BLaER1 treated with 17β-estradiol and CSF1 and Interleukin-3, amounts not matched to agents 10 nM and 100 nM (cell line): Measurements from ENCODE around the gene ACTR5.
A peak's percentile ranks its signal among the peaks of the same experiment; 100 is the strongest.

Source experiments
- H3K27ac ChIP-seq, 11 experiments: shearing (Covaris generic); formaldehyde crosslinking; 2 replicates each; pipeline ENCODE4 v1.8.1; 2022
- H3K27me3 ChIP-seq, 11 experiments: shearing (Covaris generic); formaldehyde crosslinking; 2 replicates each; pipeline ENCODE4 v1.8.1; 2022
- H3K36me3 ChIP-seq, 11 experiments: shearing (Covaris generic); formaldehyde crosslinking; 2 replicates each; pipeline ENCODE4 v1.8.1; 2022
- H3K4me1 ChIP-seq, 10 experiments: shearing (Covaris generic); formaldehyde crosslinking; 2 replicates each; pipeline ENCODE4 v1.8.1; 2022
- H3K4me2 ChIP-seq, 11 experiments: shearing (Covaris generic); formaldehyde crosslinking; 2 replicates each; pipeline ENCODE4 v1.8.1; 2022
- H3K4me3 ChIP-seq, 10 experiments: shearing (Covaris generic); formaldehyde crosslinking; 2 replicates each; pipeline ENCODE4 v1.8.1; 2022
- H3K9ac ChIP-seq, 11 experiments: shearing (Covaris generic); formaldehyde crosslinking; 2 replicates each; pipeline ENCODE4 v1.8.1; 2022
- H3K9me3 ChIP-seq, 11 experiments: shearing (Covaris generic); formaldehyde crosslinking; replicated peaks in 1 of 11; 2 replicates each; pipeline ENCODE4 v1.8.1; 2022
- H4K20me1 ChIP-seq, 11 experiments: shearing (Covaris generic); formaldehyde crosslinking; 2 replicates each; pipeline ENCODE4 v1.8.1; 2022
- Cebpa-rat ChIP-seq, 11 experiments: shearing (Covaris generic); IDR thresholded peaks; 2 replicates each; pipeline ENCODE4 v1.8.1; 2022

Gene ACTR5

DNA sequence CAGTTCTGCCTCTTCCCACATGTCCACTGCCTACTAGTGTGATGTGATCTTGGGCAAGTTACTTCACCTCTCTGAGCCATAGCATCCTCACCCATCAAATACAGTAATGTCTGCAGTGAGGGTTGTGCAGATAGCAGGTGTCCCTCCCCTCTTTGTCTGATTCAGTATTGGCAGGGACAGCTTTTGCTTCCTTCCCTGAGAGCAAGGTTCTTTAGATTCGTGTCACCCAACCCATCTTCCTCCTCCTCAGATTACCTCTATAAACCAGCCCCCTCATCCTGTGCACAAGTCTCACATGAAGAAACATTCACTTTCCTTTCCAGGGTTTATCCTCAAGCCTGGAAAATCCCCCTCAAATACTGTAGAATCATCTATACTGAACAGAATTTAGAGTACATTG lies 15.4 kb downstream of the ACTR5 start:
- Histone ChIP-seq H3K36me3 (peaks cover 89 to 100% (median 100%) of the 10 kb centered on the region in 11 experiments), H3K9me3 (no peaks in the 10 kb centered on the region), H3K9ac (no peak overlapping the region), H3K4me3 (no peak overlapping the region), H3K27ac (no peak overlapping the region), H3K4me2 (no peak overlapping the region), H4K20me1 (peaks cover 0 to 13% (median 0%) of the 10 kb centered on the region in 11 experiments; a peak in 2 of 22 replicates), H3K27me3 (no peaks in the 10 kb centered on the region), H3K4me1 (peaks cover 0 to 29% (median 15%) of the 10 kb centered on the region in 10 experiments; a peak in 12 of 20 replicates)
- TF ChIP-seq Cebpa-rat (IDR thresholded peaks at IDR 0.05): no peak

- Histone ChIP-seq H4K20me1 (peaks cover 0 to 13% (median 0%) of the 10 kb centered on the region in 11 experiments; a peak in 2 of 22 replicates), H3K4me2 (peak overlapping the region in 5 of 11 experiments; percentile 13 to 47 (median 29); a peak in 8 of 22 replicates), H3K9me3 (no peaks in the 10 kb centered on the region), H3K4me3 (no peak overlapping the region), H3K27ac (no peak overlapping the region), H3K4me1 (peaks cover 0 to 29% (median 15%) of the 10 kb centered on the region in 10 experiments; a peak in 12 of 20 replicates), H3K27me3 (no peaks in the 10 kb centered on the region), H3K9ac (peak overlapping the region in 1 of 11 experiments; percentile 12; a peak in 1 of 22 replicates), H3K36me3 (peaks cover 89 to 100% (median 100%) of the 10 kb centered on the region in 11 experiments)
- no peak for TF ChIP-seq Cebpa-rat (IDR thresholded peaks at IDR 0.05)
Observed at GRCh38 chr20:38764567-38765318, 16.5 kb downstream of the ACTR5 start.

DNA sequence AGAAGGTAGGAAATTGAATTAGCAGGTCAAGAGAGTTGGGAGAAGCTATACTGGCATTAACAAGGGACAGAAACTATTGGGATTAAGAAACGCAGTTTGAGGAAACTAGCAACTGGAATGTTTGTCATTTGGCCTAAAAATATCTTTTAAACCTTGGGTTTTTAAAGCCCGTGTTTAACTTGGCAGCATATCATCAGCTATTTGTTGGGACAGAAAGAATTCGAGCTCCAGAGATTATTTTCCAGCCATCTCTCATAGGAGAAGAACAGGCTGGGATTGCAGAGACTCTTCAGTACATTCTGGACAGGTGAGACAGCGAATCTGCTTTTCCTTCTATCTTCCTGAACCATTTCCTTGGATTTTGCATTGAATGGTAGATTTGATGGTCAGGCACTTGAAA lies 17.8 kb downstream of the ACTR5 start:
- Histone ChIP-seq H4K20me1 (peaks cover 0 to 19% (median 0%) of the 10 kb centered on the region in 11 experiments; a peak in 5 of 22 replicates), H3K4me2 (no peak overlapping the region), H3K27me3 (no peaks in the 10 kb centered on the region), H3K27ac (no peak overlapping the region), H3K4me3 (no peak overlapping the region), H3K36me3 (peaks cover 87 to 100% (median 97%) of the 10 kb centered on the region in 11 experiments), H3K4me1 (peaks cover 0 to 29% (median 14%) of the 10 kb centered on the region in 10 experiments; a peak in 12 of 20 replicates), H3K9ac (no peak overlapping the region), H3K9me3 (no peaks in the 10 kb centered on the region)
- TF ChIP-seq Cebpa-rat (IDR thresholded peaks at IDR 0.05): no peak

- TF ChIP-seq Cebpa-rat (IDR thresholded peaks at IDR 0.05): no peak
- Histone ChIP-seq H3K9me3 (peaks cover 16 to 23% (median 18%) of the 10 kb centered on the region in 11 experiments), H3K36me3 (peaks cover 90 to 100% (median 98%) of the 10 kb centered on the region in 11 experiments), H3K4me2 (no peak overlapping the region), H3K4me3 (no peak overlapping the region), H3K27ac (no peak overlapping the region), H3K27me3 (no peaks in the 10 kb centered on the region), H3K4me1 (peaks cover 0 to 8% (median 5%) of the 10 kb centered on the region in 10 experiments; a peak in 9 of 20 replicates), H4K20me1 (peaks cover 0 to 23% (median 0%) of the 10 kb centered on the region in 11 experiments; a peak in 5 of 22 replicates), H3K9ac (no peak overlapping the region)
Observed at GRCh38 chr20:38769376-38770295, 21.4 kb downstream of the ACTR5 start.

DNA sequence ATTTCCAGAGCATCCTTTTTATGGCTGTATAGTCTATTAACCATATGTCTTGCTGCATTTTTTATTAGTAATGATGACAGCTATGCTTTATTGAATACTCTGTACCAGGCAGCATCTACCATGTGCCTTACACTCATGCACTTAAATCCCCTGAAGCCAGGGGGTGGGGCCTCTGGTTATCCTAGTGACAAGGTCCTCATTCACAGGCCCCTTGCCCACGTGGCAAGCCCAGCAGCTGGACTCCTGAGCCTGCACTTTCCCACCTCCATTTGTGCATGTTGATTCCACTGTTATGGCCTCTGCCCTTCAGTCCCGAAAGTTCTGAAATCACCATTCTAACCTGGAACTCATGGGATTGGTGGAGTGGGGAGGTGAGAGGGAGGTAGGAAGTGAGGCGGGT lies 22.3 kb downstream of the ACTR5 start:
- no peaks in the 10 kb centered on the region for H3K4me1 ChIP-seq
- peaks cover 16 to 23% (median 18%) of the 10 kb centered on the region in 11 experiments for H3K9me3 ChIP-seq
- peaks cover 0 to 20% (median 0%) of the 10 kb centered on the region in 11 experiments; a peak in 4 of 22 replicates for H4K20me1 ChIP-seq
- H3K4me3 ChIP-seq: no peak overlapping the region
- no peaks in the 10 kb centered on the region for H3K27me3 ChIP-seq
- H3K9ac ChIP-seq: no peak overlapping the region
- H3K4me2 ChIP-seq: no peak overlapping the region
- TF ChIP-seq Cebpa-rat (IDR thresholded peaks at IDR 0.05): no peak
- H3K36me3 ChIP-seq: peaks cover 92 to 100% (median 97%) of the 10 kb centered on the region in 11 experiments
- H3K27ac ChIP-seq: no peak overlapping the region

- peaks cover 16 to 23% (median 18%) of the 10 kb centered on the region in 11 experiments for H3K9me3 ChIP-seq
- H4K20me1 ChIP-seq: peaks cover 0 to 20% (median 0%) of the 10 kb centered on the region in 11 experiments; a peak in 4 of 22 replicates
- no peak overlapping the region for H3K9ac ChIP-seq
- no peak overlapping the region for H3K4me2 ChIP-seq
- no peaks in the 10 kb centered on the region for H3K27me3 ChIP-seq
- no peak for TF ChIP-seq Cebpa-rat (IDR thresholded peaks at IDR 0.05)
- H3K4me1 ChIP-seq: no peaks in the 10 kb centered on the region
- H3K36me3 ChIP-seq: peaks cover 89 to 100% (median 96%) of the 10 kb centered on the region in 11 experiments
- no peak overlapping the region for H3K4me3 ChIP-seq
- H3K27ac ChIP-seq: no peak overlapping the region
Observed at GRCh38 chr20:38770970-38771369, 22.7 kb downstream of the ACTR5 start.

DNA sequence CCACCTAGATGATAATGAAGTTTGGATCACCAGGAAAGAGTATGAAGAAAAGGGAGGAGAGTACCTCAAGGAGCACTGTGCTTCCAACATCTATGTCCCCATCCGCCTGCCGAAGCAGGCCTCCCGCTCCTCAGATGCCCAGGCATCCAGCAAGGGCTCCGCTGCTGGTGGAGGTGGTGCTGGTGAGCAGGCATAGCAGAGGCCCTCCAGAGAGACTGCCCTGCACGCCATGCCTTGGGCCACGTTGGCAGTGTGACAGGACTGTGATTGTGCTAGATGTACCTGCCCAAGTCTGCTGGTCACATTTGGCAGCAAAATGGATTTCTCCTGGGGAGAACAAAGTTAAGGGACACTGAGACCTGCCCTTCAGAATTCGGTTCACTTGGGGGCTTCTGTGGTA lies 23.4 kb downstream of the ACTR5 start:
- Histone ChIP-seq H3K4me1 (no peaks in the 10 kb centered on the region), H3K4me2 (no peak overlapping the region), H3K9me3 (peaks cover 16 to 23% (median 18%) of the 10 kb centered on the region in 11 experiments), H4K20me1 (peaks cover 0 to 20% (median 0%) of the 10 kb centered on the region in 11 experiments; a peak in 4 of 22 replicates), H3K27me3 (no peaks in the 10 kb centered on the region), H3K4me3 (no peak overlapping the region), H3K27ac (no peak overlapping the region), H3K36me3 (peaks cover 82 to 100% (median 89%) of the 10 kb centered on the region in 11 experiments), H3K9ac (no peak overlapping the region)
- TF ChIP-seq Cebpa-rat (IDR thresholded peaks at IDR 0.05): no peak

GRCh38 chr20:38774167-38774566 lies 25.9 kb downstream of the ACTR5 start:
- no peaks in the 10 kb centered on the region for H3K4me1 ChIP-seq
- H3K4me2 ChIP-seq: no peak overlapping the region
- H3K9ac ChIP-seq: no peak overlapping the region
- peaks cover 16 to 23% (median 18%) of the 10 kb centered on the region in 11 experiments for H3K9me3 ChIP-seq
- H3K27ac ChIP-seq: no peak overlapping the region
- H3K36me3 ChIP-seq: peaks cover 57 to 80% (median 64%) of the 10 kb centered on the region in 11 experiments
- no peaks in the 10 kb centered on the region for H3K27me3 ChIP-seq
- H4K20me1 ChIP-seq: peaks cover 0 to 12% (median 0%) of the 10 kb centered on the region in 11 experiments; a peak in 3 of 22 replicates
- no peak for TF ChIP-seq Cebpa-rat (IDR thresholded peaks at IDR 0.05)
- no peak overlapping the region for H3K4me3 ChIP-seq
